ENCODE measurements around the gene SYCE3.

SYCE3 gene

GRCh38 chr22:50574383-50574755, 11.7 kb upstream of the SYCE3 start:
- DNase-seq: no peak

- DNase-seq: no peak
These were observed 11.0 kb upstream of the SYCE3 start for GRCh38 chr22:50573491-50574382.

GRCh38 chr22:50572965-50573364, 10.2 kb upstream of the SYCE3 start:
- DNase-seq: no peak

GRCh38 chr22:50571264-50572175, 8.8 kb upstream of the SYCE3 start:
- no peak for DNase-seq

DNA sequence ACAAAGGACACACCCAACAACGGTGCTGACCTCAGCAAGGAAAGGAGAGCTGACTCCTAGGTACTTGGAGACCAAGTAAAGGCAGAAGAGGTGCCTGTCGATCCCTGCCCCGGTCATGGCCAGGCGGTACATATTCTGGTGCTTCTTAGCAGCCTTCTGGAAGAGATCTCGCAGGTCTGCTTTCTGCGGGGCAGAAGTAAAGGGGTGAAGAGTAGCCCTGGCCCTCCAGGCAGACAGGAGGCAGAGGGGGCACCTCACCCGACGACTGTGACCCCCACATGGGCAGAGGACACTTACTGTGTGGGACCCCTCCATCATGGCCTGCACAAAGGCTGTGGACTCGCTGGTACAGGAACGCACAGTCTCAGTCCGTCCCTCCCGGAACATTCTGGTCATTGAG, 8.1 kb upstream of the SYCE3 start:
- no peak for DNase-seq

DNA sequence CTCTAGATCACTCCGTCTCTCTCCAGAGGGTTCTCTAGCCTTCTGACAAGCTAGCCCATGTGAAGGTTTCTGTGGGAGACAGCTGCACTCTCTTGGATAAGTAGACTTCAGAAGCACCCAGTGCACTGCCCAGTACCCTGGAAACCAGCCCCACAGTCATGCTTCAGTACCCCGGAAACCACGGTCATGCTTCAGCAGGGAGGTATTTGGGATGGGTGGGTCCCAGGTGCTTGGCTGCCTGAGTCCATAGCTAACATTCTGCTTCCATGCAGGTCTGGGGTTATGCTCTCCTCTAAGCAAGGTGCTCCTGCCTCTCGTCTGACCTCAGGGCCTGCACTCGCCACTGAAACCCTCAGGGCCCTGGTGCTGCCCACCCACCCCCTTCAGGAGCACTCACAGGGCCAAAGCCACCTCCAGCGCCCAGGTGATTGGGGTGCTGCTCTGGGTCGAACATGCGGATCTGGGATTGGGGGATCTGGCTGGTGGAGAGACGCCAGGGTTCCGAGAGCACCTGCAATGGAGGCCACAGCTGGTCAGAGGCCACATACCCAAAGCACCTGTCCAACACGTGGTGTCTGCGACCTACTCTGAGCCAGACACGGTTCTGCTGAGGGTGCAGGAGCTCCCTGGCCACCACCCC, 7.3 kb upstream of the SYCE3 start:
- DNase-seq: no peak

DNA sequence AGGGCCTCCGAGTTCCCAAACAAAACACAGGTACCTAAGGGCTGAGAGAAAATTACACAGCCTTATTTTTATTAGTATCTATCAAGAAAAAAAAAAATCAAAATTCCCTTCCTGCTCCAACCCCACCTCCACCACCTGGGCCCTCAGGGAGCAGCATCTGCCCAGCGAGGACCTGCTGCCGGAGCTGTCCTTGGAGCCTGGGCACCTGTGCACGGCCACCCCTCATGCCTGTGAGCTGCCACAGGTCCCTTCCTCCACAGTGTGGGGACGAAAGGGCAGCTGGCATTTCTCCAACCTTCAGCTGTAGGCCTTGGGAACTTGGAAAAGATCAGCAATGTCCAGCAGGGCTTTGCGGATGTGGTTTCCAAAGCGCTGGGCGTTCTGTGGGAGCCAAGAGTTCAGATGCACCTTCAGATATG, 6.3 kb upstream of the SYCE3 start:
- DNase-seq: no peak

GRCh38 chr22:50568626-50569025, 5.9 kb upstream of the SYCE3 start:
- DNase-seq: no peak

- no peak for DNase-seq
These were observed 5.1 kb upstream of the SYCE3 start for GRCh38 chr22:50567721-50568252.

- no peak for DNase-seq
These were observed 1.6 kb upstream of the SYCE3 start for GRCh38 chr22:50564289-50564688.

GRCh38 chr22:50563413-50564160, 868 bp upstream of the SYCE3 start:
- DNase-seq: no peak

- DNase-seq: no peak
These were observed 1.0 kb downstream of the SYCE3 start for GRCh38 chr22:50561401-50562358.

GRCh38 chr22:50560034-50560433, 2.7 kb downstream of the SYCE3 start:
- no peak for DNase-seq

- no peak for DNase-seq
These were observed 6.0 kb downstream of the SYCE3 start for GRCh38 chr22:50556703-50557102.

DNA sequence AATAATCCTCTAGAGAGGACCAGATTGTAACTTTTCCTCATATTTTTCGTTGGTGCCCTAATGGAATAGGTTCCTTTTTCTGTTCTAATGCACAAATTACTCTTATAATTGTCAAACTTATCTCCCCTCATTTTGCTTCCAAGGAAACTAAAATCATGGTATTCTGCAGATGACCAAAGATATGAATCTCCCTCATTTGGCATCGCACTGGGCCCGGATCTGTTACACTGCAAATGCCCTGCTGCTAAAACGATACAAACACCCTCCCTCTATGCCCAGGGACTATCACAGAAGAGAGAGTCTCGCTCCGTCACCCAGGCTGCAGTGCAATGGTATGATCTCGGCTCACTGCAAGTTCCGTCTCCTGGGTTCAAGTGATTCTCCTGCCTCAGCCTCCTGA, 9.4 kb downstream of the SYCE3 start:
- no peak for DNase-seq

DNA sequence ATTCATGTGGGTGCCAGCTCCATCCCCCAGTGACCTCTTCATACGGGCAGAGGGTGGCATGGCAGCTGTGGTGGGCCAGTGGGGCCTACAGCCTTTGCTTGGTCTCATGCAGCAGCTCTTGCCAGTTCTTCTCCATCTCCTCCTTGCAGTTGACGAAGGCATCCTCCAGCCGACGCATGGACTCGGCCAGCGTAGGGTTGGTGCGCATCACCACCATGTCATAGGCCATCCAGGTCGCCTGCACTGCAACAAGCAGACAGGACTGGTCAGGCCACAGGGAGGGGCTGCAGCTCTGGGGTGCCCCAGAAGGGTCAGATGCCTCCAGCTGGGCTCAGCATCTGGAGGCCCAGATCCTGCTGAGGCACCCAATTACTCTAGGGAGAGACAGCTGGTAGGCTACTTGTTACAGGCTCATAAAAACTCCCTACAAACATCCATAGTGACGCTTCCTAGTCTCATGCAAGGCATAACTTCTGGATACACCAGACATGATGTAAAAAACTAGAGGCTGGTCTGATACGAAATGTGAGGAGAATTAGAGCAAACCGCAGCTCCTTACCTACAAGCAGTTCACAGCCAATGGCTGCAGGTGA, 11.5 kb downstream of the SYCE3 start:
- no peak for DNase-seq

DNA sequence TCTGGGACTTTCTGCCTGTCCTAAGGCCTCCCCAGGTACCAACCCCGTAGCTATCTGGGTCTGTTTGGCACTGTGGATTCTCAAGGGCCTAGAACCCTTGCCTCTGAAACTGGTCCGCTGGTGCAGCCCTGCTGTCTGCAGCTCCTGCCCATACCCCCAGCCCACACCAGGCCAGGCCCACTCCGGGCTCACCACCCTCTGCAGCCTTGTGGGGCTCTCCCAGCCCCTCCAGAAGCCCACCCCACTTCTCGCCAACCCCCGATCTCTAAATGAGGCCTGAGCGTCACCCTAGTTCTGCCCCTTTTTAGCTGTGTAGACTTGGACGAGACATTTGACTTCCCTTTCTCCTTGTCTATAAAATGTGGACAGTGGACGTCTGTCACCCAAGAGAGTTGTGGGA, 12.3 kb downstream of the SYCE3 start:
- no peak for DNase-seq

GRCh38 chr22:50548921-50549790, 13.6 kb downstream of the SYCE3 start:
- DNase-seq: no peak

DNA sequence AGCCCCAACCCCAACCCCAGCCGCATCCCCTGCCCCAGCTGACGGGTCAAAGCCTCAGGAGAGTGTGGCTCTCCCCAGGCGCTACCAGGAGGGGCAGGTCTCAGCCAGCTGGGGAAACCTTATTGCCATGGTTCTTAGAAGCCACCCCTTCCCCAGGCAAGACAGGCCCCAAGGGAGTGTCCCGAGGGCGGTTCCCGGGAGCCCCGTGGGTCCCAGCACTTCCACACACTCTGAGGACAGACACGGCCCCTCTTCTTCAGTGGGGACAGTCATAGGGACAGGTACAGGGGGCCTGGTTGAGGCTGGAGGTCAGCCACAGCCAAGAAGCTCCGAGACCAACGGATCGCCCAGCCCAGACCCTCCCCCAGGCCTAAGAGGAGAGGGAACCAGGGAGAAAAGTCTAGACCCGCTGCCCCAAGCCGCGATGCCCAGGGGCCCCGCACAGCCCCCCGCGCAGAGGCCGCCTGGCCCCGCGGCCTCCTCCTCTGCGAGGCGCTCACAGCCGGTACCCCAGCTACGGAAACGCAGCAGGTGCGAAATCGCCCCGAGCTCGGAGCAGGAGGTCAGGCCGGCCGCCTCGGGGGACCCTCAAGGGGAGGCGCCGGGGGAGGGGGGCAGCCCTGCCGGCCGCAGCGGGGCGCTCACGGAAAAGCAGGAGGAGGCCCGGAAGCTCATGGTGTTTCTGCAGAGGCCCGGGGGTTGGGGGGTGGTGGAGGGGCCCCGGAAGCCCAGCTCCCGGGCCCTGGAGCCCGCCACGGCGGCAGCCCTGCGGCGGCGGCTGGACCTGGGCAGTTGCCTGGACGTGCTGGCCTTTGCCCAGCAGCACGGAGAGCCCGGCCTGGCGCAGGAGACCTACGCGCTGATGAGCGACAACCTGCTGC, 14.4 kb downstream of the SYCE3 start:
- no peak for DNase-seq

All from activated CD4-positive, alpha-beta T cell treated with anti-CD3 and anti-CD28 coated beads, Interleukin-2, amount 50 U/mL, for 16 hours (primary cell).